HepG2 (cell line): ENCODE measurements around the gene PDSS2.

Experiments
- FOSL2 ChIP-seq: sonication (generic); formaldehyde crosslinking; IDR thresholded peaks from 2 replicates; pipeline ENCODE4 v1.4.0; 2020; ENCODE audit warnings: missing genetic modification reagents
- SRF ChIP-seq: IDR thresholded peaks from 2 replicates; pipeline ENCODE4 v1.6.1; 2011; ENCODE audit warnings: mild to moderate bottlenecking, low read depth, low read length, moderate library complexity
- ZNF121 ChIP-seq: sonication (generic); formaldehyde crosslinking; IDR thresholded peaks from 2 replicates; pipeline ENCODE4 v1.5.0; 2020; ENCODE audit warnings: mild to moderate bottlenecking, missing genetic modification reagents
- ZNF773 ChIP-seq: sonication (generic); formaldehyde crosslinking; IDR thresholded peaks from 2 replicates; pipeline ENCODE4 v1.4.0; 2020; ENCODE audit warnings: missing genetic modification reagents, borderline replicate concordance
- TF ChIP-seq, protein P1 (sequence below): sonication (generic); formaldehyde crosslinking; conservative IDR thresholded peaks from 2 replicates; pipeline ENCODE4 v1.4.0; 2020; ENCODE audit warnings: missing genetic modification reagents

DNA sequence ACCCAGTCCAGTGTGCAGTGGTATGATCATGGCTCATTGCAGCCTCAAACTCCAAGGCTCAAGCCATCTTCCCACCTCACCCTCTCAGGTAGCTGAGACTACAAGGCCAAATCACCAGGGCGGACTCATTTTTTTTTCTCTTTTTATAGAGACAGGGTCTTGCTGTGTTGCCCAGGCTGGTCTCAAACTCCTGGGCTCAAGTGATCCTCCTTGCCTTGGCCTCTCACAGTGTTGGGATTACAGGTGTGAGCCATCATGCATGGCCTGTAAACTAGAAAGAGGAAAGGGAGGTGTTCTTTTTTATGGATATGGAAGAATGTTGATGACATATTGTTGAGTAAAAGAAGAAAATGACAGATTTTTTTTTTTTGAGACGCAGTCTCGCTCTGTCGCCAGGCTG, 339.0 kb downstream of the PDSS2 start:
- TF ChIP-seq FOSL2 (CRISPR knock-in tag) (no peak), ZNF121 (CRISPR knock-in tag) (no peak), SRF (no peak), ZNF773 (CRISPR knock-in tag) (no peak)
- TF ChIP-seq, protein P1, sequence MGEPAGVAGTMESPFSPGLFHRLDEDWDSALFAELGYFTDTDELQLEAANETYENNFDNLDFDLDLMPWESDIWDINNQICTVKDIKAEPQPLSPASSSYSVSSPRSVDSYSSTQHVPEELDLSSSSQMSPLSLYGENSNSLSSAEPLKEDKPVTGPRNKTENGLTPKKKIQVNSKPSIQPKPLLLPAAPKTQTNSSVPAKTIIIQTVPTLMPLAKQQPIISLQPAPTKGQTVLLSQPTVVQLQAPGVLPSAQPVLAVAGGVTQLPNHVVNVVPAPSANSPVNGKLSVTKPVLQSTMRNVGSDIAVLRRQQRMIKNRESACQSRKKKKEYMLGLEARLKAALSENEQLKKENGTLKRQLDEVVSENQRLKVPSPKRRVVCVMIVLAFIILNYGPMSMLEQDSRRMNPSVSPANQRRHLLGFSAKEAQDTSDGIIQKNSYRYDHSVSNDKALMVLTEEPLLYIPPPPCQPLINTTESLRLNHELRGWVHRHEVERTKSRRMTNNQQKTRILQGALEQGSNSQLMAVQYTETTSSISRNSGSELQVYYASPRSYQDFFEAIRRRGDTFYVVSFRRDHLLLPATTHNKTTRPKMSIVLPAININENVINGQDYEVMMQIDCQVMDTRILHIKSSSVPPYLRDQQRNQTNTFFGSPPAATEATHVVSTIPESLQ (CRISPR knock-in tag) = no peak
